HG03354 (cell line): ENCODE data around the gene GTPBP8.
"Not testable (repeated sequence)": the region's sequence is repeated elsewhere in the genome, so short reads cannot be mapped to it uniquely, and the experiment has no call there.

Source experiments
- ATAC-seq: cut with Tn5 transposase; IDR thresholded peaks from one replicate; pipeline ENCODE4 v1.9.1; 2021; ENCODE audit warnings: mild to moderate bottlenecking; ENCODE audit not compliant: unreplicated experiment, poor library complexity, severe bottlenecking

The GTPBP8 gene

DNA sequence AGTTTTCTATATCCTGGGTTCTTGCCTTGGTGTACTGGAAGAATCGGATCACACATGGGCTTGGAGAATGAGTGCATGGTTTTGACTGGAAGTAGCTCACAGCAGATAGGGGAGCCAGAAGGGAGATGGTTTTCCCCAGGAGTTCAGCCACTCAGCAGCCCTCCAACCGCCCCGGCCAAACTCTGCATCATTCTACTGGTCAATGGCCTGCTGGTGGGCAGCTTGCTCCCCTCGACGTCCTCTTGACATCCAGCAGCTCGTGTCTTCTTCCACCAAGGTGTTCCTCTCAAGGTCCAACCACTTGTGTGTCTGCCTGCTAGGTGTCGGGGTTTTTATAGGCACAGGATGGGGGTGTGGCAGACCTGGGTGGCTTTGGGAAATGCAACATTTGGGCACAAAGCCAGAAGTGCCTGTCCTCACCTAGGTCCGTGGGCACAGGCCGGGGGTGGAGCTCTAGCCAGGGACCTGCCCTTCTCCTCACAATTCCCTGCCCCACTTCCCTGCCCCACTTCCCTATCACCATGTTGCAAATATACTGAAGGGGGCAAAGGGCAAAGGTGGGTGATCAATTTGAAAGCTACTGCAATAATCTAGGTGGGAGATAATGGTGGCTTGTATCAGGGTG is 3.0 kb upstream of the GTPBP8 start:
- ATAC-seq: no peak

DNA sequence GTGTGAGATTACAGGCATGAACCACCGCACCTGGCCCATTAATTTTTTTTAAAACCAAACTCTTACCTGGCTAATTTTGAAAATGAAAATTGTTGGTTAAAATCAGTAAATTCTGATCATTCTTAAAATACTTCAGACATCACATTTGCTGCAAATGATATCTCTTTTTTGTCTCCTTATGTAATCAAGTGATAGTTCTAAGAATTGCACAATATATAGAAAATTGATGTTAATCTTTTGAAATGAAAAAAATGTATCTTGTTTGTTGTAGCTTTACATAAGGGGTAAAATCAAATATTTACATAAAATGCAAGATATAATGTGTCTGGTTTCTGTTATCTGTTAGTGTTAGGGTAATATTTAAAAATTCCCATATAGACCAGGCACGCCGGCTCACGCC is 5.0 kb downstream of the GTPBP8 start:
- ATAC-seq: no peak

DNA sequence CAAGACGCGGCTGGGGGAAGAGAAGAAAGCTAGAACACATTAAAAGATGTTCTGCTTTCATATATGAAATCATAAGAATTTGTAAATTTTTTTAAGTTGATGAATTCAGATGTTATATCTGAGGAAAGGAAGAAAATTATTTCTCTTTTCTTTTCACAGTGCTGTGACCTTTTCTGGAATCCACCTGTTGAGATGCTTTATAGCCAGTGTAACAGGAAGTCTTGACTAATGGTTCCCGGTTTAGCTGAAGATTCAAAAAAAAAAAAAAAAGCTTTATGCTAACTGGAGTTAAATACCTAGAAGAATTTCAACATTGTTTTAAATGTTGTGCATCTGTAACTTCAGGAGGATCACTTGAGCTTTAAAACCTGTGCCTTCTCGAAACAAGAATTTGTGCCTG is 9.9 kb downstream of the GTPBP8 start:
- no peak for ATAC-seq

DNA sequence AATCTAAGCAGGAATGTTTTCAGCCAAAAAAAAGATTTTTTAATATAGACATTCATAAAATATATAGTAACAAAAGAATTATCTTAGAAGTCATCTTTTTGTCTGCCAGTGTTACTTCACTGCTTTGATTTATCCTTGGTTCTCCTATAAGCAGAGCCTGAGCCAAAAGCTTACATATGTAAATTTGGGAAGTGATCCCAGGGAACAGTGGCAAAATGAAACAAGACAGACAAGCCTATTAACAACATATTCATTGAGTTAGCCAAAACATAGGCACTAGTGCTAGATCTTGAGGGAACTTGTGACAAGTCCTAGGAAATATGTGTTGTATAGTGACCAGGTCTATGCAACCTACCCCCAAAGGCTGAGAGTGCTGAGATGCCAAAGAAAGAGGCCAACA is 11.3 kb downstream of the GTPBP8 start:
- no peak for ATAC-seq

- no peak for ATAC-seq
Measured at GRCh38 chr3:113002679-113003078, 11.9 kb downstream of the GTPBP8 start.

DNA sequence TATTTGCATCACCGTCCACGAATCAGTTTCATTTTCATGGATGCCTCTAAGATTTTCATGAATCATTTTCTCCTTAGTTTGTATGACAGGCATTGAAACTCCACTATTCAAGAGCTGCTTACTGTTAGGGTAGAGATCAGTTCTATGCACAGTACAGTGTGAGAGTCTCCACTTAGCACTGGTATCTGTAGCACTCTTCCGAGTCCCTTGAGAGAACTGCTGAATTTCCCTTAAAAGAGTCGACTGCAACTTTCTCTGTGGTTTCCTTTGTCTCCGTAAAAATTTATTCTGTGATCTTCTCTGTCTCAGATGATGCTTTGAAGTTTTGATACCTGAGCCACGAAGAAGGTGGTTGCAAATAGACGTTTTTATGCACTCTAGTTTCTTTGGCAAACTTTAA is 14.8 kb downstream of the GTPBP8 start:
- no peak for ATAC-seq

DNA sequence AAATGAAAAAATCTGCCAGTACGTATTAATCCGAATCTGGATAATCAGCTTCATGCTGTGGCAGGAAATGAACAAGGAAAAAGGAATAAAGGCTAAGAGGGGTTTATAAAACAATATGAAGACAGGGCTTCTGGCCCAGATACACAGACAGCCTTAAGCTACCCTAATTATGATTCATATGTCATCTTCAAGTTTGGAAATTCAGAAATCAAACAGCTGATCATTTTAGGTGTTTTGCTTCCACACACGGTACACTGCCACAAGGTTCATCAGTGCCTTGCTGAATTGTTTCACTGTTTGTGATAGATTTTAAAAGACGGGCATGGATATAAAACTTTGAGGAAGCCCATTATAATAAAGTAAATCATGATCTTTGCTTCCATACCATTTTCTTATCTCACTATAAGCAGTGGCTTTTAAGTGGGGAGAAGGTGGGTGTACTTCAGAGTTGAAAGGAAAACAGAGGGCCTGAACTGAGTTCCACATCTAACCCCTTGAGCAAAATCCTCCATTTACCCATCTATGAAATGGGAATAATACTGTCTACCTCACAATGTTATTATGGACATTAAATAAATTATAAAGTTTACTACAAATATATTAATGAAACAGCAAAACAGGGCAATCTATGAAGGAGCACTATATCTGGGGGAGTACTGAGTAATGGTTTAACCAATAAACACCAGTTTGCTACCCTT is 15.7 kb downstream of the GTPBP8 start:
- ATAC-seq: no peak

GRCh38 chr3:113008117-113008516 is 17.3 kb downstream of the GTPBP8 start:
- ATAC-seq: no peak

DNA sequence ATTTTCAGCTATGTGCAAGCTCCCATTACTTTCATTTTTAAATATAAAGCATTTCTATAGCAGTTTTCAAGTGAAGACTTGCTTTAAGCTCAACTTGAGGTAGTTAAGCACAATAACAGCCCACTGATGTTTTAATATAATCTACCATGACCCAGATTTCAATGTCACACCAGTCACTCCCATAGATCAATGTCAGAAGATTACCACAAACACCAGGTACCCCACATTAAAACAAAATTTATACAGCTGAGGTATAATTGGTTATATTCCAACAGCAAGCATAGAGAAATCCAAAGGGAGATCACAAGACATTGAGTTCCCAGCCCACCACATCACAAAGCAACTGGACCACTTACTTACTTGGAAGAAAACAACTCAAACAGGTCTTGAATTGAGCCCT is 22.8 kb downstream of the GTPBP8 start:
- no peak for ATAC-seq

DNA sequence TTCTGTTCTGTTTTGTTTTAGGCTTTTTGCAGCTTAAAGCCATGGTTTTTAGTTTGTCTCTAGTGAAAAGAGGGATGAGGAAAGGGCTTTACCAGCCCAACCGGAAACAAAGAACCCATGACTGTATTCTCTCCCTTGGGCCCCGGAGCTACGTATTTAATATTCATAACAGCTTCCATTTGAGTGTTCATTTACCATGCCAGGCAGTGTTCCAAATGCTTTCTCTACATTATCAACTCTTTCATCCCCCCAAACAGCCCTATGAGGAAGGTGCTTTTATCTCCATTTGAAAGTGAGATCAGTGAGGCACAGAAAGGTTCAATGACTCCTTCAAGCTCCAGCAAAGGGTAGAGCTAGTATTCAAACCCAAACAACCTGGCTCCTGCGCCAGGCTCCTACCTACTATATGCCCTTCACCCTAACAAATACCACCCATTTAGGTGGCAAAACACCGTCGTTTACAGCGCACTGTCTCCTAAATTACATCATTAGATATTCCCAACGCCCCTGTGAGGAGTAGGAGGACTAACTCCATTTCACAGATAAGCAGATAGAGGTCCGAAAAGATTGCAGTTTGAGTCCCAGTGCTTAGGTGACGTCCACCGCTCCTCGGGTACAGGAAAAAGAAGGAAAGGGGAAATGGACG is 27.9 kb downstream of the GTPBP8 start:
- ATAC-seq: peak; percentile 12

GRCh38 chr3:113019182-113020137 is 28.7 kb downstream of the GTPBP8 start:
- peak; percentile 94 for ATAC-seq

GRCh38 chr3:113021471-113021870 is 30.7 kb downstream of the GTPBP8 start:
- ATAC-seq: no peak

DNA sequence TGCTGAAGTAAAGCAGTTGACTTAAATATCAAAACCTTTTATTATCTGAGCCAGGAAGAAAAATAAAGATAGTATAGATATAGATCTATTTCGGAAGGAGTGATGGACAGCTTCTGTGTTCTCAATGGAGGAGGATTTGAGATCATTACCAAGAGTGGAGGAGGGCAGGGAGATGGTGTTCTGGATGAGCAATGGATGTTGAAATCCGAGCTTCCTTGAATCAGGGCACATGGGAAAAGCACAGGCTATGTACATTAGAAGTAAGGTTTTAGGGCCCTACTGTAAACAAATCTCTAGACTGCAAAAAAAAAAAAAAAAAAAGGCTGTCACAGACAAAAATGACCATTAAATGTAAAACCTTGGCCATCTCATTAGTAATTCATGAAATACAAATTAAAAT is 43.2 kb downstream of the GTPBP8 start:
- no peak for ATAC-seq

DNA sequence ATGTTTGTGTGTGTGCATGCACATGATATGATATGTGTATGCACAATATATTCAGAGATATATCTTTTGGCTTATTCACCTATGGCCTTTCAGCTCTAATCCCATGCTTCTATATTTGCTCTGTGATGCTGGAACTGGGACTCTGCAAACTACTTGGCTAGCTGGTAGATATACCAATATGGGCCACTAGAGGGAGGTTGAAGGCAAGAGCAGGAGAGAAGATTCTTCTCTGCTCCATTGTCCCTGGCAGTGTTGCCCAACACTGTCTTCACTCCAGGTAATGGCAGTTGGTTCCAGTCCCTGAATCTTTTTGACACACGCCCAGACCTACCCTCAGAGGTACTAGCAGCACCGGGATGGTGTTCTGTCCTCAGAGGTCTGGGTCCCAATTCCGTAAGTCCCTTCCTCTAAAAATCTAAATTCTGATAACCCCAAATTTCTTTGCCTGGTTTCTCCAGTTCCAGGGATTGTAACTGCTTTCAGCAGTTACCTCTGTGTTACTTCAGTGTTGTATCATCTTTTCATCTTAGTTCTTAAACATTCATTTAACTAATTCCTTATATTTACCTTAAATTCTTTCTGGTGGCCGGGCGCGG is 44.7 kb downstream of the GTPBP8 start:
- peak; percentile 89 for ATAC-seq

DNA sequence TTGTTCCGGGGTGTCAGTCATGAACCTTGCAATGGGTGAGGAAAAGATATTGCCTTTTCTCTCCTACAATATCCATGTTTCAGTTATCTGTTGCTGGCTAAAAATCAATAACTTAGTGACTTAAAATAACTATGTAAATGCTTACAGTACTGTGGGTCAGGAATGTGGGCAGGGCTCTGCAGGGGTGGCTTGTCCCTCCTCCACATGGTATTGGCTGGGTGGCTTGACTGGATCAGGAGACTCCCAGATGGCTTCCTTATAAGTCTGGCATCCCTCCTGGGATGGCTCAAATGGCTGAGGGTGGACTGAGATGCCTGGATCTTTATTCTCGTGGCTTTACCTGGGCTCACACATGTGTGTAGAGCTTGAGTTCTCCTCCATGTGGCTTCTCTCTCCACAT is 47.5 kb downstream of the GTPBP8 start:
- ATAC-seq: no peak

- no peak for ATAC-seq
Measured at GRCh38 chr3:113039546-113039945, 48.8 kb downstream of the GTPBP8 start.

DNA sequence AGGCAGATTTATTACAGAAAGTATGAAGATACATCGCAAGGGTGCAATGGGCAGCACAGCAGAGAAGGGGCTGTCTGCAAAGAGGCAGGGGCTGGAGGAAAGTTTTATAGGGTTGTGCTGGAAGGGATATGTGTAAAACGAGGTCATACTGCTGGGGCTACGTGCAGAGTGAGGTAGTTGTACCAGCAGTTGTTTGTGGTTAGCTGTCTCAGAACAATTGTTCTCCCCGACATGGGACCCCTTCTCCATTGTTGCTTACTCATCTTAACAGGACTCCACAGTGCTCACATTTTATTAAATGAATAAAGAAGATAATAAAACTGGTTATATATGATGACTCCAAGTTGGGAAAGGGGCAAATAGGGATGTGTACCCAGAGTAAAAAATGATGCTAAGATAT is 49.4 kb downstream of the GTPBP8 start:
- ATAC-seq: no peak

DNA sequence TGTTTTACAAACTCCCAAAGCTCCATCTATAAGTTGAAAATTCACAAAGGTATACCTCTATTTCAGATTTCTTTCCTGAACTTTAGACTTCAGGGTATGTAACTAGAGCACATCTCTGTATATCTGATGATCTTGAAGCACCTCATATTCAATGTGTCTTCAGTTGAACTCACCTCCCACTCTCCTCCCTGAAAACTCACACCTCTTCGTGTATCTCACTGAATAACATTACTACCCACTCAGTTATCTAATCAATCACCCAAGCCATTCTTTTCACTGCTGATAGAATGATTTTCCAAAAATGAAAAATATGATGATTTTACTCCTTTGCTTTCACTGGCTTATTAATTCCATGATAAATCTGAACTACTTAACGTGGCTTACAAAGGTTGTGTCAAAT is 52.9 kb downstream of the GTPBP8 start:
- ATAC-seq: no peak

- ATAC-seq: not testable (repeated sequence)
Measured at GRCh38 chr3:113046186-113046965, 55.6 kb downstream of the GTPBP8 start.
